Measurements from ENCODE around the gene PDE9A. TPM values are rescaled to one million over a fixed set of nuclear protein-coding genes. Genes with fewer than 3 reads are reported as not detected.

The PDE9A gene
- total and polyA plus RNA-seq, 4 experiments from 2014 or later, result 2.2 to 9.2 (median 5.3) TPM

DNA sequence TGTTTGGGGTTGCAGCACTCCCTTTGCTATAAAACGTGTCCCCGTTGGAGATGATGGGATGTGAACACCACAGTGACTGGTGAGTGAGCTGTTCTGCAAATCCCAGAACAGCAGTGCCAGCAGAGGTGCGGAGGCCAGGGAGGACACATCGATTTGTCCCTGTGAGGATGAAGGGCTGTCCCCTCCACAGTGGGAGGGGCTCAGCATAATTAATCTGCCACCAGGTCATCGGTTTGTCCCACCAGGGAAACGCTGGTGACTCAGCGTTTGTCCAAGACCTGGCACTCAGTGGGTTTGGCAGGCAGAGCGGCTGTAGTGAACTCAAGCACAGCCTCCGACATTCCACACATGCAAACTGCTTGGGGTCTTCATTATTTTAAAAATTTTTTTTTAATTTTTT is 22.8 kb upstream of the PDE9A start:
- CTCF ChIA-PET (ENCODE audit: partially characterized antibody), result no interaction called here

DNA sequence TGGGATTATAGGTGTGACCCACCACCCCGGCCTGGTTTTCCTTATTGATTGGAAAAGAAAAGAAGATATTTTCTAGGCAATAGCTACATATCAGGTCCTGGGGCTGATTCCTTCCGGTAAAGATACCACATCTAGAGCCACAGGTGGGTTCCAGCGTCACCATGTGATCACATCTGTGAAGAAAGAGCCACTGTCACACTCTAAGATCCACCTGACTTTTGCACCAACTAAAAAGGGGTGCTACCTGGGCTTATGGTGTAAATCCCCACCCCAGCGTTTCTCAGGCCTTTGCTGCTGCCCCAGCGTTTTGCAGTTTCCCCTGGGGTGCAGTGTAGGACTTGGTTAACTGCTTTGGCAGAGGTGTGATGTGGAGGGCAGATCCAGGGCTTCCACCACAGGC is 22.3 kb upstream of the PDE9A start:
- no peak for DNase-seq
- ChIA-PET POLR2A (ENCODE audit: partially characterized antibody) (no interaction called here), CTCF (ENCODE audit: partially characterized antibody) (no interaction called here)
- H3K4me1 Mint-ChIP-seq, result no peaks in the 10 kb centered on the region
- H3K27ac Mint-ChIP-seq, result no peak overlapping the region
- H3K36me3 ChIP-seq (ENCODE audit: insufficient read depth, low read length), result no peaks in the 10 kb centered on the region
- H3K4me3 Mint-ChIP-seq, result no peak overlapping the region
- no peaks in the 10 kb centered on the region for H3K36me3 Mint-ChIP-seq
- no peak overlapping the region for H3K4me3 ChIP-seq (ENCODE audit: low read length in 2 of 2)
- H3K9me3 ChIP-seq (ENCODE audit: control insufficient read depth in 1 of 2, low read length in 2 of 2), result no peaks in the 10 kb centered on the region
- no peaks in the 10 kb centered on the region for H3K27me3 ChIP-seq (ENCODE audit: insufficient read depth, low read length)
- intact Hi-C loops (cut with micrococcal nuclease), result no loop called here
- no peak overlapping the region for H3K27ac ChIP-seq (ENCODE audit: low read depth, low read length)
- H3K9me3 Mint-ChIP-seq, result no peaks in the 10 kb centered on the region
- peaks cover 2 to 5% of the 10 kb centered on the region in 2 donors for H3K27me3 Mint-ChIP-seq
- no peaks in the 10 kb centered on the region for H3K4me1 ChIP-seq (ENCODE audit: insufficient read depth, low read length)

More for the DNA sequence above, 22.8 kb upstream of the PDE9A start:
- H3K9me3 Mint-ChIP-seq, result no peaks in the 10 kb centered on the region
- Histone ChIP-seq H3K27ac (ENCODE audit: low read depth, low read length) (no peak overlapping the region), H3K36me3 (ENCODE audit: insufficient read depth, low read length) (no peaks in the 10 kb centered on the region), H3K27me3 (ENCODE audit: insufficient read depth, low read length) (no peaks in the 10 kb centered on the region), H3K4me1 (ENCODE audit: insufficient read depth, low read length) (no peaks in the 10 kb centered on the region), H3K9me3 (ENCODE audit: control insufficient read depth in 1 of 2, low read length in 2 of 2) (no peaks in the 10 kb centered on the region), H3K4me3 (ENCODE audit: low read length in 2 of 2) (no peak overlapping the region)
- no peaks in the 10 kb centered on the region for H3K4me1 Mint-ChIP-seq
- H3K36me3 Mint-ChIP-seq, result no peaks in the 10 kb centered on the region
- H3K4me3 Mint-ChIP-seq, result no peak overlapping the region
- POLR2A ChIA-PET (ENCODE audit: partially characterized antibody), result no interaction called here
- peaks cover 2 to 5% of the 10 kb centered on the region in 2 donors for H3K27me3 Mint-ChIP-seq
- intact Hi-C loops (cut with micrococcal nuclease), result no loop called here
- no peak overlapping the region for H3K27ac Mint-ChIP-seq
- DNase-seq, result no peak

DNA sequence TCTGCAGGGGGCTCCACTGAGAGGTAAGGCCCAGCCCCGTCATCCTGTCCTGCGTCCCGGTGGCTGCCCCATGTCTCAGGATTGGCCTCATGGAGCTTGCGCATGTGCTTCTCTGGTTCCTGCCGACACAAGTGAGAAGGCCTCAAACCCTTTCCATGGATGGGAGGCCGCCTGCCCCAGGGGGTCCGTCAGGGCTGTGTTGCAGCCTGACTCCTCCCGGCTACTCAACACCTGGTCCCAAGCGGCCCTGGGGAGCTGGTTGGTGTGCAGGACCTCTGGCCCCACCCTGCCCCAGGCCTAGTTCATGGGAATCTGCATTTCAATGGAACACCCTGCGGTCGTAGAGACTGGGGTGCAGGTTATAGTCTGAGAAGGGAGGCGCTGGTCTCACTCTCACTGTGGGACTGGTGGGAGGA is 21.1 kb upstream of the PDE9A start:
- no peak overlapping the region for H3K27ac ChIP-seq (ENCODE audit: low read depth, low read length)
- intact Hi-C loops (cut with micrococcal nuclease), result no loop called here
- Mint-ChIP-seq H3K4me1 (no peaks in the 10 kb centered on the region), H3K36me3 (no peaks in the 10 kb centered on the region), H3K9me3 (no peaks in the 10 kb centered on the region), H3K4me3 (no peak overlapping the region), H3K27me3 (peaks cover 0 to 3% of the 10 kb centered on the region in 2 donors), H3K27ac (no peak overlapping the region)
- CTCF ChIA-PET (ENCODE audit: partially characterized antibody), result no interaction called here
- no peak for DNase-seq
- no peaks in the 10 kb centered on the region for H3K4me1 ChIP-seq (ENCODE audit: insufficient read depth, low read length)
- POLR2A ChIA-PET (ENCODE audit: partially characterized antibody), result no interaction called here
- no peaks in the 10 kb centered on the region for H3K36me3 ChIP-seq (ENCODE audit: insufficient read depth, low read length)
- no peaks in the 10 kb centered on the region for H3K27me3 ChIP-seq (ENCODE audit: insufficient read depth, low read length)
- no peak overlapping the region for H3K4me3 ChIP-seq (ENCODE audit: low read length in 2 of 2)
- H3K9me3 ChIP-seq (ENCODE audit: control insufficient read depth in 1 of 2, low read length in 2 of 2), result no peaks in the 10 kb centered on the region

DNA sequence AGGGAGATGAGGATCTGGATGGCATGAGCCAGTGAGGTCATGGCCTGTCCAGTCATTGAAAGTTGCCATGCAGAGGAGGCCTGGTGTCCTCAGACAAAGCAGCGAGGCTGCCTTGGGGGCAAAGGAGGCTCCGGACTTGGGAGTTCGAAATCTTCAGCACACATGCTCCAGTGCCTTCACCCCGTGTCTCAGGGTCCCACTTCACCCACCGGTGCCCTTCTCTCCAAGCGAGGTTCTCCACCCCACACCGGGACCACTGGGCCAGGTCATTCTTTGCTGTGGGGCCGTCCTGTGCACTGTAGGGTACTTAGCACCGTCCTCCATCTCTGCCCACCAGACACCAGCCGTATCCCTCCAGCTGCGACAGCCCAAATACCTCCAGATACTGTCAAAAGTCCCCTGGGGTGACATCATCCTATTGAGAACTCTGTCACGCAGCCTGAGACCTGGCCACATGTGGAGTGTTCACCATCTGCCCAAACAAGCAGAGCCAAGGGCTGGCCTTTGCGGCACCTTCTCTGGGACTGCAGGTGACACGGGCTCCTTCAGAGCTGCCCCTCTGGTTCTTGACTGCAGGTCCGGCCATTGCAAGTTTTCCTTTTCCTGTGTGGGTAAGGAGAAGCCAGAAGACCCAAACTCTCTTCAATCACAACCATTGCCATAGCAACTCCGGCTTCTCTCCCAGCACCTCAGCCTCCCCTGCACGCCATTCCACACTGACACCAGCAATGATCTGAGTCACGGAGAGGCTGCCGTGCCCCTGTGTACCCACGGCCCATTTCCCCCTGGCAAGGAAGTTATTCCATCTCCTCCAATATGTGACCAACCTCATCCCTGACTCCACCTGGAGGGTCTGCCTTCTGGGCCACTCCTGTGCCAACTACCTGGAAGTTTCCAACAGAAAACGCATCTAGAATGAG is 20.4 kb upstream of the PDE9A start:
- intact Hi-C loops (cut with micrococcal nuclease), result no loop called here
- ChIA-PET CTCF (ENCODE audit: partially characterized antibody) (no interaction called here), POLR2A (ENCODE audit: partially characterized antibody) (no interaction called here)
- Mint-ChIP-seq H3K27ac (no peak overlapping the region), H3K9me3 (no peaks in the 10 kb centered on the region), H3K4me1 (no peaks in the 10 kb centered on the region), H3K4me3 (no peak overlapping the region), H3K36me3 (no peaks in the 10 kb centered on the region), H3K27me3 (peaks cover 0 to 3% of the 10 kb centered on the region in 2 donors)
- H3K4me1 ChIP-seq (ENCODE audit: insufficient read depth, low read length), result no peaks in the 10 kb centered on the region
- H3K27ac ChIP-seq (ENCODE audit: low read depth, low read length), result no peak overlapping the region
- no peak for DNase-seq
- H3K9me3 ChIP-seq (ENCODE audit: control insufficient read depth in 1 of 2, low read length in 2 of 2), result no peaks in the 10 kb centered on the region
- H3K27me3 ChIP-seq (ENCODE audit: insufficient read depth, low read length), result no peaks in the 10 kb centered on the region
- no peak overlapping the region for H3K4me3 ChIP-seq (ENCODE audit: low read length in 2 of 2)
- H3K36me3 ChIP-seq (ENCODE audit: insufficient read depth, low read length), result no peaks in the 10 kb centered on the region

DNA sequence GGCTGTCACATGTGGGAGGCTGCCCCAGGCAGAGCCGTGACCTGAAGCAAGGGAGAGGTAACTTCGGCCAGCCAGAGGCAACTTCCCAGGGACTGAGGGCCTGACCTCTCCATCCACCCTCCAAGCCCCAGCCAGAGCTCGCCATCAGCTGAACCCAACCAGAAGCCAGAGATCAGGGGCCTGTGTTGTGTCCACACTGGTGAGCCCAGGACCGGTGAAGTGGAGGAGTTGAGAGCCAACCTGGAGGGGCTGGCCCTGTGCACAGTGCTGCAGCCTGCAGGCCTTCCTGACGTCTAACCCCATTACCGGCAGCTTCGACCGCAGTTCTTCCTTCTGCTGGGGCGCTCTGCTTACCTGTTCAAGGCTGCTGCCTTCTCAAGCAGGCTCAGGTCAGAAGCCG is 19.6 kb upstream of the PDE9A start:
- H3K4me3 Mint-ChIP-seq, result no peak overlapping the region
- intact Hi-C loops (cut with micrococcal nuclease), result no loop called here
- H3K27ac Mint-ChIP-seq, result no peak overlapping the region
- POLR2A ChIA-PET (ENCODE audit: partially characterized antibody), result no interaction called here
- no peaks in the 10 kb centered on the region for H3K4me1 ChIP-seq (ENCODE audit: insufficient read depth, low read length)
- H3K9me3 ChIP-seq (ENCODE audit: control insufficient read depth in 1 of 2, low read length in 2 of 2), result no peaks in the 10 kb centered on the region
- CTCF ChIA-PET (ENCODE audit: partially characterized antibody), result no interaction called here
- H3K36me3 ChIP-seq (ENCODE audit: insufficient read depth, low read length), result no peaks in the 10 kb centered on the region
- H3K27ac ChIP-seq (ENCODE audit: low read depth, low read length), result no peak overlapping the region
- no peak for DNase-seq
- H3K4me1 Mint-ChIP-seq, result no peaks in the 10 kb centered on the region
- H3K36me3 Mint-ChIP-seq, result no peaks in the 10 kb centered on the region
- no peak overlapping the region for H3K4me3 ChIP-seq (ENCODE audit: low read length in 2 of 2)
- peaks cover 0 to 3% of the 10 kb centered on the region in 2 donors for H3K27me3 Mint-ChIP-seq
- no peaks in the 10 kb centered on the region for H3K27me3 ChIP-seq (ENCODE audit: insufficient read depth, low read length)
- no peaks in the 10 kb centered on the region for H3K9me3 Mint-ChIP-seq

DNA sequence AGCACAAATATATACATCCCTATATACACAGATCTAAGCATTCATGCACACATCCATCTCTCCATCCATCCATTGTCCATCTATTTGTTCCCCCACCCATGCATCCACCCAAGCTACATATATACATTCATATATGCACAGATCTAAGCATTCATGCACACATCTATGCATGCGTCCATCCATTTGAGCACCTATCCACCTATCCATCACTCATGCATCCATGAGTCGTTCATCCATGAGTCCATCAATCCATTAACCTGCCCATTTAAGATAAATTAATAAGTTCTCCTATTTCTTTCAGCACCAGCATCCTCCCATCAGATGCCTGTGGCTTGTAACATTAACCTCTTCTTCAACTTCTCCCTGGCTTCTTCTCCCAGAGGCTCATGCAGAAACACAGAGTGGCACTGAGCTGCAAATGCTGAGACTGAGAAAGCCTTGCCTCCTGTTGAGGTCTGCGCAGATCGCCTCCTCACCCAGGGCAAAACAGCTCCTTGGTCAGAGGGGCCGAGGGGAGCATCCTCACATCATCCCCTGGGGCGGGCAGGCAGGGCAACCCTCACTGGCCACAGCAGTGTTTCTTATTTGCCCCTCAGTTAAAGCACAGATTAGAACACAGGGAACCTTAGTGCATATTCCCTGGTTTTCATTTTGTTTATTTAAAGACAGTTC is 17.4 kb upstream of the PDE9A start:
- no peak for DNase-seq
- no peaks in the 10 kb centered on the region for H3K9me3 Mint-ChIP-seq
- H3K4me1 Mint-ChIP-seq, result no peaks in the 10 kb centered on the region
- no peak overlapping the region for H3K4me3 Mint-ChIP-seq
- Histone ChIP-seq H3K27ac (ENCODE audit: low read depth, low read length) (no peak overlapping the region), H3K4me3 (ENCODE audit: low read length in 2 of 2) (no peak overlapping the region), H3K4me1 (ENCODE audit: insufficient read depth, low read length) (no peaks in the 10 kb centered on the region), H3K9me3 (ENCODE audit: control insufficient read depth in 1 of 2, low read length in 2 of 2) (no peaks in the 10 kb centered on the region), H3K36me3 (ENCODE audit: insufficient read depth, low read length) (no peaks in the 10 kb centered on the region), H3K27me3 (ENCODE audit: insufficient read depth, low read length) (no peaks in the 10 kb centered on the region)
- no peaks in the 10 kb centered on the region for H3K36me3 Mint-ChIP-seq
- intact Hi-C loops (cut with micrococcal nuclease), result no loop called here
- CTCF ChIA-PET (ENCODE audit: partially characterized antibody), result no interaction called here
- no peak overlapping the region for H3K27ac Mint-ChIP-seq
- H3K27me3 Mint-ChIP-seq, result peaks cover 3 to 4% of the 10 kb centered on the region in 2 donors
- POLR2A ChIA-PET (ENCODE audit: partially characterized antibody), result no interaction called here

DNA sequence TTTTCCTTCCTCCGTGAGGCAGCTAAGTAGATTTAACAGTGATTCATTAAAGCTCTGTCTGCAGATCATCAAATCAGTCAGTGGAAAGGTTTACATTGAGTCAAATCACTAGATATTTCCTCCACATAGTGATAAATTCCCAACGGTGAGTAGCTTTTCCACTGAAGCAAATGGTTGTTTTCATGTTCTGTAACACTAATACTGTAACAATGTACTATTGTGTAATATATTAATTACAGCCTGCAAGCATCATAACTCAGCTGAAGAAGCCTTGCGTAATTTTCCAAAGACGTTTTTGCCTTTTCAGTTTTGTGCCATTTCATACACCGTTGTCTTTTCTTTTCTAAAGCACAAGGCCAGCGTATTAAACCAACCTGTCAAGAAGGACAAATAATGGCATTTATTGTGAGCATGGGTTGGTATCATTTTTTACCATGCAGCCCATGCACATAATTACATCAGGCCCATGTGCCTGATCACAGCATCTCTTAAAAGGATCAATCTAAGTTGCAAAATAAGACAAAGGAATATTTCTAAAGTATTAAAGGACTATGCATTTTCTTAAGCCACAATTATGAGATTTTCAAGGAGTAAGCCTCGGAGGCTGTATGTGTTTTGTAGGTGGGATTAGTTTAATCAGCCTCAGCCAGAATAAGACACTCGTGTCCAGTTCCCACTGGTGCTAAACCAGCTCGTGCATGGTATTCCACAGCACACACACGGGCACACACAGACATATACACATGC is 16.7 kb upstream of the PDE9A start:
- no peaks in the 10 kb centered on the region for H3K4me1 ChIP-seq (ENCODE audit: insufficient read depth, low read length)
- intact Hi-C loops (cut with micrococcal nuclease), result no loop called here
- no peak for DNase-seq
- no peaks in the 10 kb centered on the region for H3K36me3 Mint-ChIP-seq
- no peak overlapping the region for H3K27ac Mint-ChIP-seq
- ChIA-PET POLR2A (ENCODE audit: partially characterized antibody) (no interaction called here), CTCF (ENCODE audit: partially characterized antibody) (no interaction called here)
- H3K9me3 Mint-ChIP-seq, result no peaks in the 10 kb centered on the region
- H3K27me3 ChIP-seq (ENCODE audit: insufficient read depth, low read length), result no peaks in the 10 kb centered on the region
- H3K4me3 Mint-ChIP-seq, result no peak overlapping the region
- no peak overlapping the region for H3K27ac ChIP-seq (ENCODE audit: low read depth, low read length)
- no peaks in the 10 kb centered on the region for H3K9me3 ChIP-seq (ENCODE audit: control insufficient read depth in 1 of 2, low read length in 2 of 2)
- H3K27me3 Mint-ChIP-seq, result peaks cover 3 to 6% of the 10 kb centered on the region in 2 donors
- no peaks in the 10 kb centered on the region for H3K36me3 ChIP-seq (ENCODE audit: insufficient read depth, low read length)
- no peaks in the 10 kb centered on the region for H3K4me1 Mint-ChIP-seq
- H3K4me3 ChIP-seq (ENCODE audit: low read length in 2 of 2), result no peak overlapping the region
